Trophoblast cell (in vitro differentiated cells and primary cell): ENCODE results near the gene TNFRSF12A.

ENCODE experiments used
- DNase-seq, 2 donors: peaks; one replicate each; pipeline ENCODE4 v3.0.0-alpha.2; 2016
- H2AFZ ChIP-seq: 2 replicates; pipeline ENCODE4 v1.6.1; 2013; ENCODE audit warnings: low read length, moderate library complexity, mild to moderate bottlenecking; ENCODE audit not compliant: insufficient read depth, poor library complexity
- H2AK5ac ChIP-seq: 2 replicates; pipeline ENCODE4 v1.6.1; 2013; ENCODE audit warnings: mild to moderate bottlenecking, low read length
- H2BK120ac ChIP-seq: 2 replicates; pipeline ENCODE4 v1.6.1; 2013; ENCODE audit warnings: low read length, mild to moderate bottlenecking, moderate library complexity; ENCODE audit not compliant: insufficient read depth, poor library complexity
- H2BK12ac ChIP-seq: 2 replicates; pipeline ENCODE4 v1.6.1; 2013; ENCODE audit warnings: mild to moderate bottlenecking, low read length, moderate library complexity
- H2BK5ac ChIP-seq: 2 replicates; pipeline ENCODE4 v1.6.1; 2013; ENCODE audit warnings: low read length, low read depth, moderate library complexity, mild to moderate bottlenecking; ENCODE audit not compliant: poor library complexity
- H3K14ac ChIP-seq: 2 replicates; pipeline ENCODE4 v1.6.1; 2013; ENCODE audit warnings: mild to moderate bottlenecking, low read length
- H3K18ac ChIP-seq: 2 replicates; pipeline ENCODE4 v1.6.1; 2013; ENCODE audit warnings: mild to moderate bottlenecking, low read length
- H3K23ac ChIP-seq: 2 replicates; pipeline ENCODE4 v1.6.1; 2013; ENCODE audit warnings: low read length
- H3K27ac ChIP-seq: 2 replicates; pipeline ENCODE4 v1.5.1; 2013; ENCODE audit warnings: low read depth, mild to moderate bottlenecking, inconsistent platforms, low read length, moderate library complexity
- H3K27me3 ChIP-seq: 2 replicates; pipeline ENCODE4 v1.6.1; 2013; ENCODE audit warnings: inconsistent platforms, mild to moderate bottlenecking, low read length, moderate library complexity; ENCODE audit not compliant: insufficient read depth
- H3K36me3 ChIP-seq, 2 experiments: 1 replicate in 1 of 2; 2 replicates in 1 of 2; pipeline ENCODE4 v1.6.1; 2013; ENCODE audit warnings: low read length in 2 of 2, mild to moderate bottlenecking in 2 of 2, moderate library complexity in 1 of 2; ENCODE audit not compliant: insufficient read depth in 2 of 2, control insufficient read depth in 1 of 2
- H3K4ac ChIP-seq: 2 replicates; pipeline ENCODE4 v1.6.1; 2013; ENCODE audit warnings: low read depth, mild to moderate bottlenecking, low read length, moderate library complexity
- H3K4me1 ChIP-seq, 2 experiments: 1 replicate in 1 of 2; 2 replicates in 1 of 2; pipeline ENCODE4 v1.6.1; 2013; ENCODE audit warnings: low read length in 2 of 2, mild to moderate bottlenecking in 2 of 2, moderate library complexity in 1 of 2; ENCODE audit not compliant: insufficient read depth in 2 of 2, control insufficient read depth in 1 of 2
- H3K4me2 ChIP-seq: 2 replicates; pipeline ENCODE4 v1.6.1; 2013; ENCODE audit warnings: inconsistent platforms, mild to moderate bottlenecking, low read length, moderate library complexity
- H3K4me3 ChIP-seq: 2 replicates; pipeline ENCODE4 v1.5.1; 2013; ENCODE audit warnings: mild to moderate bottlenecking, low read depth, low read length, inconsistent platforms
- H3K79me1 ChIP-seq: one replicate; pipeline ENCODE4 v1.6.1; 2013; ENCODE audit warnings: low read length
- H3K79me2 ChIP-seq: 2 replicates; pipeline ENCODE4 v1.6.1; 2013; ENCODE audit warnings: low read length, mild to moderate bottlenecking; ENCODE audit not compliant: control insufficient read depth, insufficient read depth, poor library complexity
- H3K9ac ChIP-seq: 2 replicates; pipeline ENCODE4 v1.6.1; 2013; ENCODE audit warnings: mild to moderate bottlenecking, low read length
- H3K9me3 ChIP-seq: 2 replicates; pipeline ENCODE4 v1.6.1; 2013; ENCODE audit warnings: low read depth, mild to moderate bottlenecking, control low read depth, inconsistent platforms, low read length; ENCODE audit not compliant: insufficient read depth
- H4K12ac ChIP-seq: 2 replicates; pipeline ENCODE4 v1.6.1; 2013; ENCODE audit warnings: low read depth, mild to moderate bottlenecking, low read length, moderate library complexity
- H4K8ac ChIP-seq: 2 replicates; pipeline ENCODE4 v1.6.1; 2013; ENCODE audit warnings: low read depth, mild to moderate bottlenecking, low read length, moderate library complexity
- H4K91ac ChIP-seq: one replicate; pipeline ENCODE4 v1.6.1; 2013; ENCODE audit warnings: low read depth, mild to moderate bottlenecking, low read length, moderate library complexity
- WGBS: extraction: QIAGEN DNeasy Blood & Tissue Kit; methylation state at CpG from one replicate; pipeline ENCODE4 v1.1.7; 2013; ENCODE audit warnings: missing lambda C conversion rate; ENCODE audit not compliant: insufficient read length, insufficient coverage; ENCODE audit errors: extremely low coverage; 5-methylcytosine and 5-hydroxymethylcytosine counted together

Gene TNFRSF12A

GRCh38 chr16:3062553-3062952 is 42.4 kb downstream of the TNFRSF12A start:
- Histone ChIP-seq H4K91ac (no peak overlapping the region), H2BK12ac (no peak overlapping the region)

GRCh38 chr16:3063625-3064386 is 43.6 kb downstream of the TNFRSF12A start:
- no peak overlapping the region for H4K8ac ChIP-seq
- no peak overlapping the region for H3K4ac ChIP-seq
- H3K4me3 ChIP-seq = no peak overlapping the region
- no peak overlapping the region for H4K12ac ChIP-seq
- no peak overlapping the region for H4K91ac ChIP-seq
- H3K23ac ChIP-seq = no peak overlapping the region
- H3K18ac ChIP-seq = no peak overlapping the region
- no peak overlapping the region for H3K27ac ChIP-seq
- no peak overlapping the region for H3K4me2 ChIP-seq
- no peak overlapping the region for H2BK5ac ChIP-seq
- peaks cover 10 to 14% of the 10 kb centered on the region in 2 experiments for H3K4me1 ChIP-seq
- no peak overlapping the region for H2BK12ac ChIP-seq
- no peaks in the 10 kb centered on the region for H3K27me3 ChIP-seq
- no peaks in the 10 kb centered on the region for H3K9me3 ChIP-seq
- H3K14ac ChIP-seq = no peak overlapping the region
- H3K79me2 ChIP-seq = peaks cover 5% of the 10 kb centered on the region
- H2AFZ ChIP-seq = no peak overlapping the region
- H2AK5ac ChIP-seq = no peak overlapping the region
- H2BK120ac ChIP-seq = no peak overlapping the region
- H3K79me1 ChIP-seq = peaks cover 9% of the 10 kb centered on the region
- no peaks in the 10 kb centered on the region for H3K36me3 ChIP-seq
- no CpG with 5 or more reads among the region's 8 CpGs for WGBS
- DNase-seq = no peak
- no peak overlapping the region for H3K9ac ChIP-seq

More at GRCh38 chr16:3062553-3062952, 42.4 kb downstream of the TNFRSF12A start:
- Histone ChIP-seq H3K4me3 (no peak overlapping the region), H3K18ac (no peak overlapping the region), H2AFZ (no peak overlapping the region), H3K27ac (no peak overlapping the region), H3K4me1 (peaks cover 16 to 19% of the 10 kb centered on the region in 2 experiments), H3K27me3 (no peaks in the 10 kb centered on the region), H2BK120ac (no peak overlapping the region), H2AK5ac (no peak overlapping the region), H3K23ac (no peak overlapping the region), H3K79me1 (peaks cover 10% of the 10 kb centered on the region), H3K9ac (no peak overlapping the region), H3K79me2 (peaks cover 5% of the 10 kb centered on the region), H3K9me3 (no peaks in the 10 kb centered on the region), H3K4me2 (no peak overlapping the region), H4K12ac (no peak overlapping the region), H3K36me3 (no peaks in the 10 kb centered on the region), H3K4ac (no peak overlapping the region), H2BK5ac (no peak overlapping the region), H4K8ac (no peak overlapping the region), H3K14ac (no peak overlapping the region)
- no CpG with 5 or more reads among the region's 6 CpGs for WGBS
- no peak for DNase-seq

- H3K79me2 ChIP-seq = no peaks in the 10 kb centered on the region
- peak within 1 kb of the TSS; percentile 9 for H2BK120ac ChIP-seq
- H3K27ac ChIP-seq = no peak within 1 kb of the TSS
- H4K12ac ChIP-seq = peak within 1 kb of the TSS; percentile 27
- no peak within 1 kb of the TSS for H3K4ac ChIP-seq
- no peak within 1 kb of the TSS for H3K4me2 ChIP-seq
- no CpG with 5 or more reads among the region's 13 CpGs for WGBS
- H3K4me1 ChIP-seq = peaks cover 5 to 8% of the 10 kb centered on the region in 2 experiments
- H3K23ac ChIP-seq = no peak within 1 kb of the TSS
- no peaks in the 10 kb centered on the region for H3K36me3 ChIP-seq
- peak within 1 kb of the TSS; percentile 1 for H2BK12ac ChIP-seq
- H3K79me1 ChIP-seq = no peaks in the 10 kb centered on the region
- H3K18ac ChIP-seq = no peak within 1 kb of the TSS
- no peak within 1 kb of the TSS for H2AK5ac ChIP-seq
- no peaks in the 10 kb centered on the region for H3K9me3 ChIP-seq
- H3K4me3 ChIP-seq = no peak within 1 kb of the TSS
- peak within 1 kb of the TSS; percentile 32 for H4K8ac ChIP-seq
- H3K27me3 ChIP-seq = no peaks in the 10 kb centered on the region
- H2AFZ ChIP-seq = no peak within 1 kb of the TSS
- no peak within 1 kb of the TSS for H2BK5ac ChIP-seq
- H4K91ac ChIP-seq = peak within 1 kb of the TSS; percentile 59
- peak in 1 of 2 donors; percentile 47 for DNase-seq
- no peak within 1 kb of the TSS for H3K9ac ChIP-seq
- H3K14ac ChIP-seq = peak within 1 kb of the TSS; percentile 23
These were observed 45.0 kb downstream of the TNFRSF12A start, which contains the start of gene IL32 for GRCh38 chr16:3065069-3065741. TSS of gene IL32 (plus strand) at chr16:3065640. CDS start at chr16:3065812, 172 bp downstream.

GRCh38 chr16:3065742-3066439 is 45.7 kb downstream of the TNFRSF12A start:
- H3K14ac ChIP-seq = no peak overlapping the region
- no peak overlapping the region for H3K27ac ChIP-seq
- no peak overlapping the region for H3K4ac ChIP-seq
- no CpG with 5 or more reads among the region's 26 CpGs for WGBS
- no peaks in the 10 kb centered on the region for H3K36me3 ChIP-seq
- H3K4me1 ChIP-seq = peaks cover 5 to 8% of the 10 kb centered on the region in 2 experiments
- peak overlapping the region; percentile 21 for H4K91ac ChIP-seq
- no peak overlapping the region for H2BK5ac ChIP-seq
- peak overlapping the region; percentile 2 for H4K8ac ChIP-seq
- H3K18ac ChIP-seq = no peak overlapping the region
- H2AK5ac ChIP-seq = no peak overlapping the region
- no peaks in the 10 kb centered on the region for H3K9me3 ChIP-seq
- H4K12ac ChIP-seq = peak overlapping the region; percentile 27
- H2AFZ ChIP-seq = no peak overlapping the region
- H3K9ac ChIP-seq = no peak overlapping the region
- H2BK12ac ChIP-seq = no peak overlapping the region
- no peaks in the 10 kb centered on the region for H3K79me2 ChIP-seq
- peak overlapping the region; percentile 4 for H2BK120ac ChIP-seq
- no peaks in the 10 kb centered on the region for H3K27me3 ChIP-seq
- no peak overlapping the region for H3K23ac ChIP-seq
- DNase-seq = no peak
- no peak overlapping the region for H3K4me2 ChIP-seq
- no peaks in the 10 kb centered on the region for H3K79me1 ChIP-seq
- no peak overlapping the region for H3K4me3 ChIP-seq
